GM19025 (cell line): ENCODE results near the gene TTBK2.
A peak's percentile ranks its signal among the peaks of the same experiment; 100 is the strongest.
"Not testable (repeated sequence)": the region's sequence is repeated elsewhere in the genome, so short reads cannot be mapped to it uniquely, and the experiment has no call there.

ENCODE experiments used
- ATAC-seq: cut with Tn5 transposase; IDR thresholded peaks from one replicate; pipeline ENCODE4 v1.9.1; 2021; ENCODE audit warnings: mild to moderate bottlenecking, low read depth, moderate library complexity; ENCODE audit not compliant: unreplicated experiment

TTBK2 gene

GRCh38 chr15:42920519-42921341 lies at the start of gene TTBK2:
Gene TTBK2 (minus strand): TSS chr15:42920778. CDS start chr15:42878617, 42,161 bp downstream.
- ATAC-seq: peak; percentile 97

- ATAC-seq: no peak
These were observed 43.9 kb upstream of the TTBK2 start for GRCh38 chr15:42964476-42964875.

DNA sequence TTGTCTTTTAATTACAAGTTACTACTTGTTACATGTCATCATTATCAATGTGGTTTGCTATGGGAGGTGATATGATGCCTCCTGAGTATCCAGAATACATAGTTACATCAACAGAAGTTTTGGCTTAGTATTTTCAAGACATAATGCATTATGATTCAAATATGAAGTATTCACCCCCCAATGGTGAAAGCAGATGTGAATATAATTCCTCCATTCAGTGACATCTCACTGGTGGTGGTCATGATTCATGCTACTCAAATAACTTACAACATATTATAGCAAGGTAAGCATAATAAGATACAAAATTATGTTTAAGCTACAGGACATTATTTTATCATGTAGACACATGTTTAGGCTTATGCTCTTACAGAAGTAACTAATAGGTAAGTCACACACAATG lies 34.9 kb upstream of the TTBK2 start:
- no peak for ATAC-seq

- ATAC-seq: no peak
These were observed 33.7 kb upstream of the TTBK2 start for GRCh38 chr15:42954291-42954690.

GRCh38 chr15:42948898-42949297 lies 28.3 kb upstream of the TTBK2 start:
- ATAC-seq: not testable (repeated sequence)

DNA sequence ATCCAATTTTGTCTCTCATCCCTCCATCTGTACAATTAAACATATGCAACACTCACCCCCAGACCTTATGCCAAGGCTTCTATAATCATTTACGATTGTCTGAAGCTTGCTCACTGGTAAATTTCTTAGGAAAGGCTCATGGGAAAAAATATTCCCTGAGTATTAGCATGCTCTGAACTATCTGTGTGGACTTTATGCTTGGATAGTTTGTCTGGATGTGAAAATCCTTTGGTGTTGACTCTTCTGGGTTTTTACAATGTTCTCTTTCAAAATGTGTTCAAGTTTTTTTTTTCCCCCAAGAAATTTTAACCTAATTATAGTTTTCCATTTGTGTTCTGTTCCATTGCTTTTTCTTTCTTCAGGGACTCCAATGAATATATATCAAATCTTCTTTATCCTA lies 19.9 kb upstream of the TTBK2 start:
- ATAC-seq: no peak

GRCh38 chr15:42939841-42940240 lies 19.3 kb upstream of the TTBK2 start:
- no peak for ATAC-seq

GRCh38 chr15:42937143-42937542 lies 16.6 kb upstream of the TTBK2 start:
- ATAC-seq: no peak

GRCh38 chr15:42933886-42934667 lies 13.5 kb upstream of the TTBK2 start:
- ATAC-seq: no peak

DNA sequence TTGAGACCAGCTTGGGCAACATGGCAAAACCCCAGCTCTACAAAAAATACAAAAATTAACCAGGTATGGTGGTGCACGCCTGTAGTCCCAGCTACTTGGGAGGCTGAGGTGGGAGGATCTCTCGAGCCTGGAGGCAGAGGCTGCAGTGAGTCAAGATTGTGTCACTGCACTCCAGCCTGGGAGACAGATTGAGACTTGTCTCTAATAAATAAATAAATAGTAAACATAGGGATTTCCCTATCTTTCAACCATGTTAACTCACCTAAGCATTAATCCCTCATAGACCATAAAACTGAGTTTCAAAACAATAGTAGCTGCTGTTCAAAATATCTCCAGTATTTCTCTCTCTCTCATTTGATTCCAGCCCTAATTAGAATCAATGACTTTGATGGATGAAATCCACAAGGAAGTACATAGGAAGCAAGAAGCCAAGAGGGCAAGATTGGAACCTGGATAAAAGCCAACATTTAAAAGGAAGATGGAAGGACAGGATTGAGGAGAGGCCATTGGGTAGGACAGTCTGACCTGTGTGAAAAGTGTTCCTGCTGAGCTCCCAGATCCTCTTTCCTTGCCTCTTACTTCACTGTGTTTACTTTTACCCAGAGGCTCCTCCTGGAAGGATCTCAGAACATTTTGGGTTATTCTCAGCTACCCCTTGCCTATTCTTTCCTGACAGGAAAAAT lies 12.4 kb upstream of the TTBK2 start:
- ATAC-seq: no peak

DNA sequence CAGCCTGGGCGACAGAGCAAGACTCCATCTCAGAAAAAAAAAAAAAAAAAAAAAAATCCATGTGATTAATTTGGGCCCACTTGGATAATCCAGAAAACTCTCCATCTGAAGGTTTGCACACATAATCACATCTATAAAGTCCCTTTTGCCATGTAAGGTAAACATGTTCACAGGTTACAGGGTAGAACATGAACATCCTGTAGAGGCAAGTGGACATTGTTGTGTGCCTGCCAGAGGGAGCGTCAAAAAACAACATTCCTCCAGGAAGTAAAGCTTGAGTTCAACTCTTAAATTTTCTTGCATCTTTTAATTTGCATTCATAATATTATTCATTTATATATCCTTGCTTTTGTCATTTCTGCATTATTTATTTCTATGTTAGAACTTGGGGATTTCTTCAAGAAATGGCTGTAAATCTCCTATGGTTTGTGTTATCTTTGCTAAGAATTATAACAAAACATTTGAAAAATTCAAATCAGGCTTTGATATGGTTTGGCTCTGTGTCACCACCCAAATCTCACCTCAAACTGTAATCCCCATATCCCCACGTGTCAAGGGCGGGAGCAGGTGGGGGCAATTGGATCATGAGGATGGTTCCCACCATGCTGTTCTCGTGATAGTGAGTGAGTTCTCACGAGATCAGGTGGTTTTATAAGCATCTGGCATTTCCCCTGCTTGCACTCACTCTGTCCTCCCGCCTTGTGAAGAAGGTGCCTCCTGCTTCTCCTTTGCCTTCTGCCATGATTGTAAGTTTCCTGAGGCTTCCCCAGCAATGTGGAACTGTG lies 11.3 kb upstream of the TTBK2 start:
- ATAC-seq: no peak

- ATAC-seq: no peak
These were observed 8.8 kb upstream of the TTBK2 start for GRCh38 chr15:42929306-42929848.

GRCh38 chr15:42921342-42921731 lies 759 bp upstream of the TTBK2 start:
- ATAC-seq: no peak

- no peak for ATAC-seq
These were observed 619 bp downstream of the TTBK2 start for GRCh38 chr15:42919799-42920518.

GRCh38 chr15:42919308-42919707 lies 1.3 kb downstream of the TTBK2 start:
- no peak for ATAC-seq

DNA sequence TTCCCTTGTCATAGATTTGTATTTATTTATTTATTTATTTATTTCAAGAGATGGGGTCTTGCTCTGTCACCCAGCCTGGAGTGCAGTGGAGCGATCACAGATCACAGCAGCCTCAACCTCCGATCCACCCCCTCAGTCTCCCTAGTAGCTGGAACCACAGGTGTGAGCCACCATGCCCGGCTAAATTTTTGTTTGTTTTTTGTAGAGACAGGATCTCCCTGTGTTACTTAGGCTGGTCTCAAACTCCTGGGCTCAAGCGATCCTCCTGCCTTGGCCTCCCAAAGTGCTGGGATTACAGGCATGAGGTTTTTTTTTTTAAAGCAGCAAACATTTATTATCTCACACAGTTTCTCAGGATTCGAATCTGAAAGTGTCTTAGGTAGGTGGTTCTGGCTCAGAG lies 2.5 kb downstream of the TTBK2 start:
- ATAC-seq: no peak

GRCh38 chr15:42915654-42916315 lies 4.8 kb downstream of the TTBK2 start:
- no peak for ATAC-seq

DNA sequence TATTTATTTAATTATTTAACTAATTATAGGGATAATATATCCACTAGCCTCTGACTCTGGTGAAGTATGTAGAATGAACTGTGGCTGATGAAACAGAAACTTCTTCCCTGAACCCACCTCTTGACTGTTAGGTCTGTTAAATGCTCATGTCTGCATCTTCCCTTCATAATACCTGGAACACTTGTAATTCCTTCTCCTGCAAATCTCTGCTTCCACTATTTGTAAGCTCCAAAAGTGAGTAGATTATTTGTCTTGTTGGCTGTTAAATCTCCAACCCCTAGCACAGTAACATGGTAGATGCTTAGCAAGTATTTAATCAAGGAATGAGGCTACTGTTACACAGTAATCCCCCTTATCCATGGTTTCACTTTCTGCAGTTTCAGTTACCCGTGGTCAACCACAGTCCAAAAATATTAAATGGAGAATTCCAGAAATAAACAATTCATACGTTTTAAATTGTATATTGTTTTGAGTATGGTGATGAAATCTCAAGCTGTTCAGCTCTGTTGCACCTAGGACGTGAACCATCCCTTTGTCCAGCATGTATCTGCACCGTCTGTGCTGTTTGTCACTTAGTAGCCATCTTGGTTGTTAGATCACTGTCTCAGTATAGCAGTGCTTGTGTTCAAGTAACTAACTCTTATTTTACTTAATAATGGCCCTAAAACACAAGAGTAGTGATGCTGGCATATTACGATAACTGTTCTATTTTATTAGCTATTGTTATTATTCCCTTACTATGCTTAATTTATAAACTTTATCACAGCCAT lies 5.7 kb downstream of the TTBK2 start:
- no peak for ATAC-seq
